ENCODE data around the gene LEKR1. TPM values are rescaled to one million over a fixed set of nuclear protein-coding genes. Genes with fewer than 3 reads are reported as not detected.
"Not testable (repeated sequence)": the region's sequence is repeated elsewhere in the genome, so short reads cannot be mapped to it uniquely, and the experiment has no call there.

Gene LEKR1
- total RNA-seq, 2 experiments from 2014 or later = 0.68 to 0.81 TPM

DNA sequence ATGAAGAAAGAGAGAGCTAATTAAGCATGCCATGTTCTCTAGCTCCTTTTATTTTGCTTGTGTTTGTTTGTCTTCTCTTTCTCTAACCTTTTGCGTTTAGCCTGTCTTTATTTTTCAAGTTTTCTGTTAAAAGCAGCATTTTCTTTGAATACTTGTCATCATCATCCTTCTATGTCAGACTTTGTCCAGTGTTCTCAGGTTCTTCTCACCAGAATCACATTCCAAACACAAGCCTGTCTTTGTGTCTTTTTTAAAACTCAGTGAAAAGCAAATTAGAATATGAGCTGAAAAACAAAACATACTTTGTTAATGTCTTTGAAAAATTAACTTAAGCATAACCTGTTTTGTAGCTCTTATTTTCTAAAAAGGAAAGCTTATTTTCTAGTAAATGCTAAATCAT, 62.4 kb downstream of the LEKR1 start:
- DNase-seq (no peak), ATAC-seq (no peak)
- Mint-ChIP-seq H3K4me3 (no peak overlapping the region), H3K27ac (no peak overlapping the region), H3K9me3 (ENCODE audit: insufficient read depth) (peaks cover 20% of the 10 kb centered on the region), H3K4me1 (ENCODE audit: low read depth) (no peaks in the 10 kb centered on the region), H3K36me3 (ENCODE audit: low read depth) (no peaks in the 10 kb centered on the region), H3K27me3 (ENCODE audit: low read depth) (peaks cover 2% of the 10 kb centered on the region)
- POLR2A ChIA-PET = no interaction called here
- CTCF ChIA-PET = interaction anchor here (1.0 kb wide), 1 partner anchor 24 kb away, joined by 3 read pairs; no protein-coding TSS in a partner anchor

- Mint-ChIP-seq H3K36me3 (ENCODE audit: low read depth) (no peaks in the 10 kb centered on the region), H3K27ac (no peak overlapping the region), H3K4me3 (no peak overlapping the region), H3K27me3 (ENCODE audit: low read depth) (no peaks in the 10 kb centered on the region), H3K4me1 (ENCODE audit: low read depth) (no peaks in the 10 kb centered on the region), H3K9me3 (ENCODE audit: insufficient read depth) (no peaks in the 10 kb centered on the region)
- ChIA-PET POLR2A (no interaction called here), CTCF (no interaction called here)
- DNase-seq (no peak), ATAC-seq (no peak)
Measured at GRCh38 chr3:156892701-156893100, 66.5 kb downstream of the LEKR1 start.

DNA sequence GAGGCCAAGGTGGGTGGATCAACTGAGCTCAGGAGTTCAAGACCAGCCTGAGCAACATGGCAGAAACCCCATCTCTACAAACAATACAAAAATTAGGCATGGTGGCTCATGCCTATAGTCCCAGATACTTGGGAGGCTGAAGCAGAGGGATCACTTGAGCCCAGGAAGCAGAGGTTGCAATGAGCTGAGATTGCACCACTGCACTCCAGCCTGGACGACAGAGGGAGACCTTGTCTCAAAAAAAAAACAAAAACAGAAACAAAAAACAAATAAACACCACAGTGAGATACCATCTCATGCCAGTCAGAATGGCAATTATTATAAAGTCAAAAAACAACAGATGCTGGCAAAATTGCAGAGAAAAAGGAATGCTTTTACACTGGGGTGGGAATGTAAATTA, 69.2 kb downstream of the LEKR1 start:
- H3K4me1 Mint-ChIP-seq (ENCODE audit: low read depth); CTCF ChIA-PET; H3K27me3 Mint-ChIP-seq (ENCODE audit: low read depth); H3K27ac Mint-ChIP-seq; DNase-seq; H3K4me3 Mint-ChIP-seq; POLR2A ChIA-PET; ATAC-seq; H3K36me3 Mint-ChIP-seq (ENCODE audit: low read depth); H3K9me3 Mint-ChIP-seq (ENCODE audit: insufficient read depth): not testable (repeated sequence)

- H3K9me3 Mint-ChIP-seq (ENCODE audit: insufficient read depth); DNase-seq; H3K27ac Mint-ChIP-seq; H3K4me1 Mint-ChIP-seq (ENCODE audit: low read depth); H3K36me3 Mint-ChIP-seq (ENCODE audit: low read depth); POLR2A ChIA-PET; H3K4me3 Mint-ChIP-seq; ATAC-seq; H3K27me3 Mint-ChIP-seq (ENCODE audit: low read depth): not testable (repeated sequence)
- CTCF ChIA-PET = interaction anchor here (0.6 to 1.1 kb wide), 2 partner anchors 239 to 263 kb away, joined by 3 read pairs; no protein-coding TSS in a partner anchor
Measured at GRCh38 chr3:156897851-156898250, 71.7 kb downstream of the LEKR1 start.

- Mint-ChIP-seq H3K9me3 (ENCODE audit: insufficient read depth) (no peaks in the 10 kb centered on the region), H3K4me1 (ENCODE audit: low read depth) (no peaks in the 10 kb centered on the region), H3K4me3 (no peak overlapping the region), H3K27me3 (ENCODE audit: low read depth) (no peaks in the 10 kb centered on the region), H3K27ac (no peak overlapping the region), H3K36me3 (ENCODE audit: low read depth) (no peaks in the 10 kb centered on the region)
- ChIA-PET POLR2A (no interaction called here), CTCF (interaction anchor here (0.6 to 1.1 kb wide), 3 partner anchors 153 to 263 kb away, joined by 3 read pairs; no protein-coding TSS in a partner anchor)
- ATAC-seq (no peak), DNase-seq (no peak)
Measured at GRCh38 chr3:156898296-156898880, 72.2 kb downstream of the LEKR1 start.

- Mint-ChIP-seq H3K9me3 (ENCODE audit: insufficient read depth) (no peaks in the 10 kb centered on the region), H3K36me3 (ENCODE audit: low read depth) (no peaks in the 10 kb centered on the region), H3K4me3 (no peak overlapping the region), H3K4me1 (ENCODE audit: low read depth) (no peaks in the 10 kb centered on the region), H3K27ac (no peak overlapping the region), H3K27me3 (ENCODE audit: low read depth) (no peaks in the 10 kb centered on the region)
- ATAC-seq (no peak), DNase-seq (no peak)
- ChIA-PET POLR2A (no interaction called here), CTCF (no interaction called here)
Measured at GRCh38 chr3:156899951-156900350, 73.8 kb downstream of the LEKR1 start.

GRCh38 chr3:156902916-156903315, 76.8 kb downstream of the LEKR1 start:
- POLR2A ChIA-PET = no interaction called here
- H3K27ac Mint-ChIP-seq = no peak overlapping the region
- no peak for DNase-seq
- no peak for ATAC-seq
- CTCF ChIA-PET = no interaction called here
- no peaks in the 10 kb centered on the region for H3K9me3 Mint-ChIP-seq (ENCODE audit: insufficient read depth)
- no peak overlapping the region for H3K4me3 Mint-ChIP-seq
- H3K4me1 Mint-ChIP-seq (ENCODE audit: low read depth) = no peaks in the 10 kb centered on the region
- no peaks in the 10 kb centered on the region for H3K36me3 Mint-ChIP-seq (ENCODE audit: low read depth)
- H3K27me3 Mint-ChIP-seq (ENCODE audit: low read depth) = peaks cover 8% of the 10 kb centered on the region

- Mint-ChIP-seq H3K27ac (no peak overlapping the region), H3K27me3 (ENCODE audit: low read depth) (peaks cover 8% of the 10 kb centered on the region), H3K4me3 (no peak overlapping the region), H3K9me3 (ENCODE audit: insufficient read depth) (no peaks in the 10 kb centered on the region), H3K4me1 (ENCODE audit: low read depth) (no peaks in the 10 kb centered on the region), H3K36me3 (ENCODE audit: low read depth) (no peaks in the 10 kb centered on the region)
- ATAC-seq (no peak), DNase-seq (no peak)
- ChIA-PET CTCF (no interaction called here), POLR2A (no interaction called here)
Measured at GRCh38 chr3:156906275-156906674, 80.1 kb downstream of the LEKR1 start.

- POLR2A ChIA-PET = interaction anchor here (0.5 kb wide), 1 partner anchor 226 kb away, joined by 3 read pairs; no protein-coding TSS in a partner anchor
- CTCF ChIA-PET = no interaction called here
- Mint-ChIP-seq H3K27ac (no peak overlapping the region), H3K4me3 (no peak overlapping the region), H3K27me3 (ENCODE audit: low read depth) (peaks cover 10% of the 10 kb centered on the region), H3K36me3 (ENCODE audit: low read depth) (no peaks in the 10 kb centered on the region), H3K4me1 (ENCODE audit: low read depth) (no peaks in the 10 kb centered on the region), H3K9me3 (ENCODE audit: insufficient read depth) (no peaks in the 10 kb centered on the region)
- DNase-seq (no peak), ATAC-seq (no peak)
Measured at GRCh38 chr3:156908398-156908797, 82.2 kb downstream of the LEKR1 start.

DNA sequence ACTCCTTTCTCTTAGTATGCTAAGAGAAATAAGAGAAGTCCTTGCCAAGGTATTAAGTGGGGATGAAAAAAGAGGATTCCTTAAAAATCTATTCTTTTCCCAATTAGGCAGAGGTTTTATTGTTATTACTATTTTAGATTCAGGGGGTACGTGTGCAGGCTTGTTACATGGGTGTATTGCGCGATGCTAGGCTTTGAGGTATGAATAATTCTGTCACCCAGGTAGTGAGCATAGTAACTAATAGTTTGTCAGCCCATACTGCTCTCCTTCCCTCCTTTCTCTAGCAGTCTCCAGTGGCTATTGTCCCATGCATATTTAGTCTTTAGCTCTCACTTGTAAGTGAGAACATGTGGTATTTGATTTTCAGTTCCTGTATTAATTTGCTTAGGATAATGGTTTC, 83.9 kb downstream of the LEKR1 start:
- peaks cover 4% of the 10 kb centered on the region for H3K9me3 Mint-ChIP-seq (ENCODE audit: insufficient read depth)
- ATAC-seq = no peak
- no peak for DNase-seq
- H3K27ac Mint-ChIP-seq = no peak overlapping the region
- CTCF ChIA-PET = no interaction called here
- no peaks in the 10 kb centered on the region for H3K36me3 Mint-ChIP-seq (ENCODE audit: low read depth)
- peaks cover 10% of the 10 kb centered on the region for H3K27me3 Mint-ChIP-seq (ENCODE audit: low read depth)
- no peak overlapping the region for H3K4me3 Mint-ChIP-seq
- POLR2A ChIA-PET = no interaction called here
- H3K4me1 Mint-ChIP-seq (ENCODE audit: low read depth) = no peaks in the 10 kb centered on the region

DNA sequence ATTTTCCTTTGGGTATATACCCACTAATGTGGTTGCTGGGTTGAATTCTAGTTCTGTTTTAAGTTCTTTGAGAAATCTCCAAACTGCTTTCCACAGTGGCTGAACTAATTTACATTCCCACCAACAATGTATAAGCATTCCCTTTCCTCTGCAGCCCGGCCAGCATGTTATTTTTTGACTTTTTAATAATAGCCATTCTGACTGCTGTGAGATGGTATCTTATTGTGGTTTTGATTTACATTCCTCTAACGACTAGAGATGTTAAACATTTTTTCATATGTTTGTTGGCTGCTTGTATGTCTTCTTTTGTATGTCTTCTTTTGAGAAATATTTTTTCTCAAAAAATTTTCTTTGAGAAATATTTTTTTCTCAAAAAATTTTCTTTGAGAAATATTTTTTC, 84.7 kb downstream of the LEKR1 start:
- CTCF ChIA-PET; DNase-seq; H3K4me3 Mint-ChIP-seq; H3K4me1 Mint-ChIP-seq (ENCODE audit: low read depth); H3K9me3 Mint-ChIP-seq (ENCODE audit: insufficient read depth); H3K27me3 Mint-ChIP-seq (ENCODE audit: low read depth); H3K36me3 Mint-ChIP-seq (ENCODE audit: low read depth); H3K27ac Mint-ChIP-seq; ATAC-seq; POLR2A ChIA-PET: not testable (repeated sequence)

- H3K4me3 Mint-ChIP-seq; DNase-seq; H3K36me3 Mint-ChIP-seq (ENCODE audit: low read depth); H3K4me1 Mint-ChIP-seq (ENCODE audit: low read depth); POLR2A ChIA-PET; CTCF ChIA-PET; H3K27me3 Mint-ChIP-seq (ENCODE audit: low read depth); H3K27ac Mint-ChIP-seq; H3K9me3 Mint-ChIP-seq (ENCODE audit: insufficient read depth); ATAC-seq: not testable (repeated sequence)
Measured at GRCh38 chr3:156914300-156914699, 88.1 kb downstream of the LEKR1 start.

- Mint-ChIP-seq H3K9me3 (ENCODE audit: insufficient read depth) (peaks cover 4% of the 10 kb centered on the region), H3K4me1 (ENCODE audit: low read depth) (no peaks in the 10 kb centered on the region), H3K27me3 (ENCODE audit: low read depth) (peaks cover 2% of the 10 kb centered on the region), H3K27ac (no peak overlapping the region), H3K36me3 (ENCODE audit: low read depth) (no peaks in the 10 kb centered on the region), H3K4me3 (no peak overlapping the region)
- CTCF ChIA-PET = no interaction called here
- POLR2A ChIA-PET = no interaction called here
- DNase-seq = no peak
- no peak for ATAC-seq
Measured at GRCh38 chr3:156915372-156915771, 89.2 kb downstream of the LEKR1 start.

All from activated CD8-positive, alpha-beta T cell treated with anti-CD3 and anti-CD28 coated beads, Interleukin-2, amount 10 ng/mL, durations not matched to agents 7 days and 5 days (primary cell).